Measurements from ENCODE around the gene KCTD8.

DNA sequence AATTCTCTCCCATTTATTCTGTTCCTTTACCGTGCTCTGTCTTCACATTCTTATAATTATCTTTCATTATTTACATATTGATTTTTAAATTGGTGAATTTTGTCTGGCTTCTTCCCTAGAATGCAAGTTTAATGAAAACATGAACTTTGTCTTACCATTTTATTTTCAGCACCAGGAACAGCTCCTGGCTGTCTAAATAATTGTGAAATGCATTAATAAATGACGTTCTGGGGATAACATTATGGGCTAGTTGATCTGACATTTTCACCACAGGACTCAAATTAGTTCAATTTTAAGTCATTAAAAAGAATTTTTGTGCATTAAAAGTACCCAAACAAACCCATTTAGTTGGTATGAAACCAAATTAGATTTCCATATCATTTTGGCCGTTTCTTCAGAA lies 97.5 kb downstream of the KCTD8 start:
- TF ChIP-seq CTCF (IDR thresholded peaks at IDR 0.05) (no peak), POLR2AphosphoS5 (IDR thresholded peaks at IDR 0.05) (no peak), POLR2A (IDR thresholded peaks at IDR 0.05) (no peak), EP300 (IDR thresholded peaks at IDR 0.05) (no peak)
